NCI-H2227 (cell line): ENCODE data around the gene CPT2.

Experiments
- DNase-seq: peaks from one replicate; lab custom pipeline; 2025; ENCODE audit not compliant: unreplicated experiment; lab: John Stamatoyannopoulos, UW

The CPT2 gene

DNA sequence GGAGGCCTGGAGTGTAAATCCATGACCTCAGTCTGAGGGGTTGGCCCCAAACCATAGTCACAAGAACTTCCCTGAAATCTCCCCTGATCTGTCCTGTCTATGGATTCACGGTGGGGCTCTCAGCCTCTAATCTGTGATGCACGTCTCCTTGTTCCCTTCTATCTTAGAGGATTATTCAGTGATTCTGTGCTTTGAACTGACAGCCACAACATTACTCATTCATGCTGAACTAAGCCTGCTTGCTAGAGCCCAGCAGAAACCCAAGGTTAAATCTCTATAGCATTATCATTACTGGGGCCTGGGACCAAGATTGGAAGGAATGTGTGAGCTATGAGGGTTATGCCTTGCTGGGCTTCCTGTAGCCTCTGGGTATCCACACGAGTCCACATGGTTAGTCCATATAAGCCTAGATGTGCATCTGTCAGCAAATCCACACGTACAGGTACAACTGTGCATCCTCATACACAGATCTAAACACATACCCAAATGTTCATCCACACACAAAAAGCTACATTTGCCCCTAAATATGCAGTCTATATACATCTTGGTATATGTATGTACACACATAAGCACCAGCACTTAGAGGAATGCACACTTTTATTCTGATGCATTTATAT, 64.1 kb downstream of the CPT2 start:
- no peak for DNase-seq

DNA sequence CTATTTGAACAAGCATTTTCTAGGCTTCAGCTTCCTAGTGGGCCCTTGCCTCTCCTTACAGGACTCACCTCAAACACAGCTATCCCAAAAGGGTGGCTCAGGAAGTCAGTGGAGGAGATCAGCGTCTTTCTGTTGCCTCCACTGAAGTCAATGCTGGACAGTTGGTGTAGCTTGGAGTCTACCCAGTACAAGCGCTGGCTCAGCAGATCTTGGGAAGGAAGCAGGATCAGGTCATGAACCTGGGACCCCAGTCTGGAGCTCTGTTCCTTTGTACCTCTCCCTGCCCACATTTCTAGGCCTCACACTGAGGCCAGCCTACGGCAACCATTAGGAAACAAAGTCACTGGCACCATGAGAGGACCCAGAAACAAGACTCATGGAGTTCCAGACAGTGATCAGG, 65.4 kb downstream of the CPT2 start:
- DNase-seq, result no peak
